Suprapubic skin (tissue), 3 donors: ENCODE results near the gene NMNAT2.

Experiments
- CTCF ChIP-seq, 2 donors: fragments of 200-600 bp in 1 of 2; fragments of 450-650 bp in 1 of 2; sonication (generic) in 1 of 2; IDR thresholded peaks; one replicate each; pipeline ENCODE4 v1.5.1; 2016 to 2019; ENCODE audit warnings: antibody characterized with exemption in 2 of 2, mild to moderate bottlenecking in 1 of 2, moderate library complexity in 1 of 2
- POLR2AphosphoS5 ChIP-seq, 3 donors: sonication (generic); formaldehyde crosslinking; IDR thresholded peaks; one replicate each; pipeline ENCODE4 v1.6.1; 2017; ENCODE audit warnings: antibody characterized with exemption in 3 of 3

DNA sequence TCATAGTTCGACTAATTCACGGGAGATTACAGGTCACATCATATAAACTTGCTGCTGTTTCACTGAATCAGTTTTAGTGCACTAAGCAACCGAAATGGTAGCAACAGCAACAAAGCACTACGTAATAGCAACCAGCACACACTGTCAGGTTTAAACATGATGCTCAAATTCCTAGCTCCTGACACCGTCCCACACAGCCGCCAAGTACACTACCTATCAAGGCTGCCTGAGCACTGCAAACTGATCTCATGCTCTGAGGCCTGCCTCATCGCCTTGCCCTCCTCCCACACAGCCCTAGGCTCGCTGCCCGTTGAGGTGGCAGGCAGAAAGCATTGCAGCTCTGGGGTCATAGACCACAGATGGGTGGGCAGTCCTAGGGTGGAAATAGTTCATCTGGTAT lies 219.7 kb downstream of the NMNAT2 start:
- TF ChIP-seq CTCF (IDR thresholded peaks at IDR 0.05) (no peak), POLR2AphosphoS5 (IDR thresholded peaks at IDR 0.05) (no peak)
